ENCODE measurements around the gene AMBP. TPM values are rescaled to one million over a fixed set of nuclear protein-coding genes. Genes with fewer than 3 reads are reported as not detected.

The AMBP gene
- polyA plus RNA-seq, 2 of the 4 experiments (the other 2 are of a cell fraction) = 6.1 to 9.4 TPM

DNA sequence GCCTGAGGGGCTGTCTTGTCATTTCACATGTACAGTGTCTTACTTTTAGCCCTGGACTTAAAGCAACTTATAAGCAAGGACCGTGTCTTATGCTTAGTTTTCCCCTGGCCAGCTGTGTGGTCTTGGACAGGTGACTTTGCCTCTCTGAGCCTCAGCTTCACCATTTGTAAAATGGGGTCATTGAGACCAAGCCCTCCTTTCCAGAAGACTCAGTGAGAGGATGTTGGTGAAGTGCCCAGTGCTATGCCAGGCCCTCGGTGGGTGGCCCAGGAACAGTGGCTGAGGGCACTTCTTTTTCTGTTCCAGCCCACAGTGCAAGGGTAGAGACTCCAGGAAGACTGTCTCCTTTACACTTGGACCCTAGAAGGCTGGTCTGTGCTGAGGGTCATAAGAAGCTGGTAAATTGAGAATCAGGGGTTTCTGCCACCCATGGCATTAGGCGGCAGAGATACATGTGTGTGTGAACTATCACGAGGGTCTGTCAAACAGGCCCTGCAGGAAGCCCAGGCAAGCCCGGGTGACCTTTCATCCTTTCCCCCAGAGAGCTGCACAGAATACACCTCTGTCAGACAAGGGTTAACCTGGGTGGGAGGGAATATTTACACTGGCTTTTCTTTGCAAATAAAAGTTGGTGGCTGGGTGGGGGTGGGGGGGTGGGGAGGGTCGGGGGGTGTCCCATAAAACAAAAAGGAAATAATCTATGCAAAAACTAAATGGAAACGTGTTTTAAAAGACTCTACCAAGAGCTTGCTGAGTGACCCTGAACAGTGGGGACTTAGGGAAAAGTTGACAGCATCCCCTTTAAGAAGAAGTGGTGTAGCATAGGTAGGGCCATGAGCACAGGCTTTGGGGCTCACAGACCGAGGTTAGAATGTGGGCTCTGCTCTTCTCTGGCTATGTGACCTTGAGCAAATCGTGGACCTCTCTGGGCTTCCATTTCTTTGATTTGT is 41.4 kb upstream of the AMBP start:
- Histone ChIP-seq H3K27ac (no peak overlapping the region), H3K4me3 (no peak overlapping the region), H3K9me3 (no peaks in the 10 kb centered on the region), H3K4me1 (peaks cover 5% of the 10 kb centered on the region; the same call in 2 of the 3 replicates), H3K4me2 (no peak overlapping the region)
- FAIRE-seq (no peak), DNase-seq (ENCODE audit: low read depth in 1 of 2, low spot score in 1 of 2) (no peak), ATAC-seq (no peak)
- ChIA-PET CTCF (interaction anchor here (1.3 to 6.1 kb wide), 3 partner anchors 12 to 37 kb away, joined by 3 to 54 read pairs (median 10); partner anchors contain the start of gene COL27A1), POLR2A (no interaction called here)
- no peak for TF ChIP-seq CBX2 (IDR thresholded peaks at IDR 0.05; ENCODE audit: borderline replicate concordance, low read depth)
- TF ChIP-seq USF2 (IDR thresholded peaks at IDR 0.05) = no peak
- TF ChIP-seq CHD2 (IDR thresholded peaks at IDR 0.05; ENCODE audit: low read length, partially characterized antibody) = no peak
- no peak for TF ChIP-seq ESRRA (IDR thresholded peaks at IDR 0.05; ENCODE audit: borderline replicate concordance, low read length)
- TF ChIP-seq, protein P1, sequence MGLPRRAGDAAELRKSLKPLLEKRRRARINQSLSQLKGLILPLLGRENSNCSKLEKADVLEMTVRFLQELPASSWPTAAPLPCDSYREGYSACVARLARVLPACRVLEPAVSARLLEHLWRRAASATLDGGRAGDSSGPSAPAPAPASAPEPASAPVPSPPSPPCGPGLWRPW (IDR thresholded peaks at IDR 0.05) = no peak
- no peak for TF ChIP-seq EHMT2 (IDR thresholded peaks at IDR 0.05; ENCODE audit: low read depth)
- TF ChIP-seq, protein P2, sequence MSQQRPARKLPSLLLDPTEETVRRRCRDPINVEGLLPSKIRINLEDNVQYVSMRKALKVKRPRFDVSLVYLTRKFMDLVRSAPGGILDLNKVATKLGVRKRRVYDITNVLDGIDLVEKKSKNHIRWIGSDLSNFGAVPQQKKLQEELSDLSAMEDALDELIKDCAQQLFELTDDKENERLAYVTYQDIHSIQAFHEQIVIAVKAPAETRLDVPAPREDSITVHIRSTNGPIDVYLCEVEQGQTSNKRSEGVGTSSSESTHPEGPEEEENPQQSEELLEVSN (IDR thresholded peaks at IDR 0.05; ENCODE audit: borderline replicate concordance, low read depth) = no peak
- no peak for TF ChIP-seq KDM1A (IDR thresholded peaks at IDR 0.05; ENCODE audit: low read depth)
- TF ChIP-seq MAX (IDR thresholded peaks at IDR 0.05) = no peak
- no peak for TF ChIP-seq ATOH8 (CRISPR knock-in tag; IDR thresholded peaks at IDR 0.05; ENCODE audit: low read depth)
- TF ChIP-seq MYC (IDR thresholded peaks at IDR 0.05; ENCODE audit: borderline replicate concordance, low read length) = no peak
- no peak for TF ChIP-seq BCL3 (IDR thresholded peaks at IDR 0.05)
- TF ChIP-seq RARB (CRISPR knock-in tag; IDR thresholded peaks at IDR 0.05) = no peak
- TF ChIP-seq HOXA7 (CRISPR knock-in tag; IDR thresholded peaks at IDR 0.05) = no peak
- TF ChIP-seq, protein P3, sequence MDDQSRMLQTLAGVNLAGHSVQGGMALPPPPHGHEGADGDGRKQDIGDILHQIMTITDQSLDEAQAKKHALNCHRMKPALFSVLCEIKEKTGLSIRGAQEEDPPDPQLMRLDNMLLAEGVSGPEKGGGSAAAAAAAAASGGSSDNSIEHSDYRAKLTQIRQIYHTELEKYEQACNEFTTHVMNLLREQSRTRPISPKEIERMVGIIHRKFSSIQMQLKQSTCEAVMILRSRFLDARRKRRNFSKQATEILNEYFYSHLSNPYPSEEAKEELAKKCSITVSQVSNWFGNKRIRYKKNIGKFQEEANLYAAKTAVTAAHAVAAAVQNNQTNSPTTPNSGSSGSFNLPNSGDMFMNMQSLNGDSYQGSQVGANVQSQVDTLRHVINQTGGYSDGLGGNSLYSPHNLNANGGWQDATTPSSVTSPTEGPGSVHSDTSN (IDR thresholded peaks at IDR 0.05) = no peak
- no peak for TF ChIP-seq CBX8 (IDR thresholded peaks at IDR 0.05)
- TF ChIP-seq TFCP2L1 (CRISPR knock-in tag; IDR thresholded peaks at IDR 0.05) = no peak
- TF ChIP-seq POLR2A (IDR thresholded peaks at IDR 0.05; ENCODE audit: low read length) = no peak
- no peak for TF ChIP-seq JUNB (IDR thresholded peaks at IDR 0.05)
- 49% methylated on average over 8 of the region's 9 CpGs for WGBS (ENCODE audit: missing lambda C conversion rate)

Data from A549 (cell line).